Measurements from ENCODE around the gene ZNF503.

DNA sequence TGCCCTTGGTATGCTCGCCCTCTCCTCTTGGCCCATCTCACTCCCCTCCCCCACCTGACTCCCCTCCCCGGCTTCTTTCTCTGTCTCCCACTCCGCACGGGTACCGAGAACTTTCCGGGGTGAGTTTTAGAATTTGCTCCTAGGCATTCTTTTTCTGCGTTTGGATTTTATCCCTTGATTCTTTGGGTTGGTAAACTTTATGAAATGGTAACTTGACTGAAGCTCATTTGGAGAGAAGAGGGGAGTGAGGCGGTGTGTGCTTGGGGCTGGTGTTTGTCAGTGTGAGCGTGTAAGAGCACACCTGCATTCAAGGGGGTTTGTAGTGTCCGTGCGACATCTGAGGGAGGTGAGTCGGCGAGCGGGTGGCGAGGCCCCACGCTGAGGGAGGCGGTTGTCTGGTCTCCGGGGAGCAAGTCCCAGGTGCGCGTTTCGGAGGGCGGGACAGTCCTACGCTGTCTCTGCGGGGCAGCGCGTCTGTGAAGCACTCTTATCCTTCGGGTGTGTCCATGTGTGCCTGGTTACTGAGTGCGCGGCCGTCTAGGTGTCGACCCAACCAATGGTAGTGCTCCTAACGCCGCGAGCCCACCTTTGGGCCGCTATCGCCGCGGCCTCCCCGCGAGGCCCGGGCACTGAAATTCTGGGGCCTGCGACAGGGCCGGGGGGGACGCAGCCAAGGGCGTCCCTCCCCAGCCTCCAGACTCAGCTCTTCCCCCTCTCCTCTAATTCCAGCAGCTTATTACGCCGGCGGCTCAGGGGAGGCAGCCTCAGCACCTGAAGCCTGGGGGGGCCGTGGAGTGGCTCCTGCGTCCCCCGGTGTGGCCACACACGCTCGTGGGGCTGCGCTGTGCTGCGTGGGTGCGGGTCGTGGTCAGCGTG, 2.6 kb upstream of the ZNF503 start:
- TF ChIP-seq JUNB (IDR thresholded peaks at IDR 0.05): no peak
- no peak for TF ChIP-seq YY1 (IDR thresholded peaks at IDR 0.05; ENCODE audit: low read depth, low read length)
- TF ChIP-seq, protein P1, sequence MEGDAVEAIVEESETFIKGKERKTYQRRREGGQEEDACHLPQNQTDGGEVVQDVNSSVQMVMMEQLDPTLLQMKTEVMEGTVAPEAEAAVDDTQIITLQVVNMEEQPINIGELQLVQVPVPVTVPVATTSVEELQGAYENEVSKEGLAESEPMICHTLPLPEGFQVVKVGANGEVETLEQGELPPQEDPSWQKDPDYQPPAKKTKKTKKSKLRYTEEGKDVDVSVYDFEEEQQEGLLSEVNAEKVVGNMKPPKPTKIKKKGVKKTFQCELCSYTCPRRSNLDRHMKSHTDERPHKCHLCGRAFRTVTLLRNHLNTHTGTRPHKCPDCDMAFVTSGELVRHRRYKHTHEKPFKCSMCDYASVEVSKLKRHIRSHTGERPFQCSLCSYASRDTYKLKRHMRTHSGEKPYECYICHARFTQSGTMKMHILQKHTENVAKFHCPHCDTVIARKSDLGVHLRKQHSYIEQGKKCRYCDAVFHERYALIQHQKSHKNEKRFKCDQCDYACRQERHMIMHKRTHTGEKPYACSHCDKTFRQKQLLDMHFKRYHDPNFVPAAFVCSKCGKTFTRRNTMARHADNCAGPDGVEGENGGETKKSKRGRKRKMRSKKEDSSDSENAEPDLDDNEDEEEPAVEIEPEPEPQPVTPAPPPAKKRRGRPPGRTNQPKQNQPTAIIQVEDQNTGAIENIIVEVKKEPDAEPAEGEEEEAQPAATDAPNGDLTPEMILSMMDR (IDR thresholded peaks at IDR 0.05 in 2 of 3, conservative IDR thresholded peaks at IDR 0.05 in 1 of 3; ENCODE audit: control insufficient read depth in 2 of 3, extremely low read depth in 1 of 3, insufficient read depth in 1 of 3, low read depth in 3 of 3, low read length in 3 of 3): no peak
- TF ChIP-seq ZNF274 (IDR thresholded peaks at IDR 0.05; ENCODE audit: insufficient read depth, insufficient read length): no peak
- TF ChIP-seq MXI1 (IDR thresholded peaks at IDR 0.05; ENCODE audit: low read depth, low read length): no peak
- peak; percentile 92 for TF ChIP-seq RFX5 (IDR thresholded peaks at IDR 0.05; ENCODE audit: low read depth, low read length)
- TF ChIP-seq, protein P2, sequence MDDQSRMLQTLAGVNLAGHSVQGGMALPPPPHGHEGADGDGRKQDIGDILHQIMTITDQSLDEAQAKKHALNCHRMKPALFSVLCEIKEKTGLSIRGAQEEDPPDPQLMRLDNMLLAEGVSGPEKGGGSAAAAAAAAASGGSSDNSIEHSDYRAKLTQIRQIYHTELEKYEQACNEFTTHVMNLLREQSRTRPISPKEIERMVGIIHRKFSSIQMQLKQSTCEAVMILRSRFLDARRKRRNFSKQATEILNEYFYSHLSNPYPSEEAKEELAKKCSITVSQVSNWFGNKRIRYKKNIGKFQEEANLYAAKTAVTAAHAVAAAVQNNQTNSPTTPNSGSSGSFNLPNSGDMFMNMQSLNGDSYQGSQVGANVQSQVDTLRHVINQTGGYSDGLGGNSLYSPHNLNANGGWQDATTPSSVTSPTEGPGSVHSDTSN (IDR thresholded peaks at IDR 0.05; ENCODE audit: insufficient replicate concordance, low read depth, low read length): no peak
- TF ChIP-seq BHLHE40 (IDR thresholded peaks at IDR 0.05; ENCODE audit: borderline replicate concordance in 1 of 2, low read depth in 2 of 2, low read length in 1 of 2): peak in 1 of 2 experiments; percentile 5; a peak in 1 of 4 replicates
- TF ChIP-seq, protein P3, sequence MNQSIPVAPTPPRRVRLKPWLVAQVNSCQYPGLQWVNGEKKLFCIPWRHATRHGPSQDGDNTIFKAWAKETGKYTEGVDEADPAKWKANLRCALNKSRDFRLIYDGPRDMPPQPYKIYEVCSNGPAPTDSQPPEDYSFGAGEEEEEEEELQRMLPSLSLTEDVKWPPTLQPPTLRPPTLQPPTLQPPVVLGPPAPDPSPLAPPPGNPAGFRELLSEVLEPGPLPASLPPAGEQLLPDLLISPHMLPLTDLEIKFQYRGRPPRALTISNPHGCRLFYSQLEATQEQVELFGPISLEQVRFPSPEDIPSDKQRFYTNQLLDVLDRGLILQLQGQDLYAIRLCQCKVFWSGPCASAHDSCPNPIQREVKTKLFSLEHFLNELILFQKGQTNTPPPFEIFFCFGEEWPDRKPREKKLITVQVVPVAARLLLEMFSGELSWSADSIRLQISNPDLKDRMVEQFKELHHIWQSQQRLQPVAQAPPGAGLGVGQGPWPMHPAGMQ (IDR thresholded peaks at IDR 0.05; ENCODE audit: borderline replicate concordance): no peak
- no peak for TF ChIP-seq LARP7 (IDR thresholded peaks at IDR 0.05)
- no peak for TF ChIP-seq FOXM1 (IDR thresholded peaks at IDR 0.05; ENCODE audit: low read depth, low read length)
- no peak for TF ChIP-seq CREB1 (IDR thresholded peaks at IDR 0.05; ENCODE audit: low read depth)

All from GM12878 (cell line).